Astrocyte of the spinal cord (primary cell): ENCODE measurements around the gene ARPC2.

Experiments
- DNase-seq: peaks from one replicate; pipeline ENCODE4 v3.0.0; 2011; ENCODE audit warnings: low read depth, low spot score
- H3K4me3 ChIP-seq: 2 replicates; pipeline ENCODE4 v1.5.1; 2011; ENCODE audit warnings: low read depth, mild to moderate bottlenecking, low read length, moderate library complexity
- in situ Hi-C: cut with HindIII; loops from 2 replicates; pipeline ENCODE4 v1.10.0; 2017; ENCODE audit warnings: low sequenced_read_pairs
- TF ChIP-seq, protein P1 (sequence below): IDR thresholded peaks from 2 replicates; pipeline ENCODE4 v1.5.1; 2012; ENCODE audit warnings: low read depth, mild to moderate bottlenecking, low read length, inconsistent platforms

ARPC2 gene

DNA sequence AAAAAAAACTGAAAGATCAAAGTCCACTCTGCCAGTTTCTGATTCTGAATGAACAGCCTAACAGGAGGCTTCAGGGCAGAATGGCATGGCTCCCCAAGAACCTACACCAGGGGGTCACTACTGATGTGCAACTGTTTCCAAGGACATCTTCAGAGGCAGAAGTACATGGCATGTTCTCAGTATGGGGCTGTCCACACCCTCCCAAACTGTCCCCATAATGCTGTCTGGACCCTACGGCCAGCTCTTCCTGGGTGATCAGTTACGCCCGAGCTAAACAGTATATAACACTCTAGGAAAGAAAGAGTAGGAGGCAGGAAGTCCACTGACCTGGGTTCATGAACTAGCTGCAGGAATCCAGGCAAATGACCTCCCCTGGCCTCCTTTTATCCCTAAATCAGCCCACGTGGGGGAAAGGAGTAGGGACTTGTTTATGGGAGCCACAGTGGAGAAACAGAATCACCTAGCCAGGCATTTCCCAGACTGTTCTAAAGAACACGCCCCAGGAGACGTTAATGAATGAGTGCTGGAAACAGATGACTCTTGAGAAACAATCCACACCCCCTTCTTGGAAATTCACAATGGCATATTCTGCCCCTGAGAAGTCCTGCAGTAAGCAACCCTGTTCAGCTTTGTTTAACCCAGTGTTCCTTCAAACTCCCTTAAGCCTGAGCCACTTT lies 72.8 kb downstream of the ARPC2 start:
- DNase-seq: peak; percentile 30
- TF ChIP-seq, protein P1, sequence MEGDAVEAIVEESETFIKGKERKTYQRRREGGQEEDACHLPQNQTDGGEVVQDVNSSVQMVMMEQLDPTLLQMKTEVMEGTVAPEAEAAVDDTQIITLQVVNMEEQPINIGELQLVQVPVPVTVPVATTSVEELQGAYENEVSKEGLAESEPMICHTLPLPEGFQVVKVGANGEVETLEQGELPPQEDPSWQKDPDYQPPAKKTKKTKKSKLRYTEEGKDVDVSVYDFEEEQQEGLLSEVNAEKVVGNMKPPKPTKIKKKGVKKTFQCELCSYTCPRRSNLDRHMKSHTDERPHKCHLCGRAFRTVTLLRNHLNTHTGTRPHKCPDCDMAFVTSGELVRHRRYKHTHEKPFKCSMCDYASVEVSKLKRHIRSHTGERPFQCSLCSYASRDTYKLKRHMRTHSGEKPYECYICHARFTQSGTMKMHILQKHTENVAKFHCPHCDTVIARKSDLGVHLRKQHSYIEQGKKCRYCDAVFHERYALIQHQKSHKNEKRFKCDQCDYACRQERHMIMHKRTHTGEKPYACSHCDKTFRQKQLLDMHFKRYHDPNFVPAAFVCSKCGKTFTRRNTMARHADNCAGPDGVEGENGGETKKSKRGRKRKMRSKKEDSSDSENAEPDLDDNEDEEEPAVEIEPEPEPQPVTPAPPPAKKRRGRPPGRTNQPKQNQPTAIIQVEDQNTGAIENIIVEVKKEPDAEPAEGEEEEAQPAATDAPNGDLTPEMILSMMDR: no peak

DNA sequence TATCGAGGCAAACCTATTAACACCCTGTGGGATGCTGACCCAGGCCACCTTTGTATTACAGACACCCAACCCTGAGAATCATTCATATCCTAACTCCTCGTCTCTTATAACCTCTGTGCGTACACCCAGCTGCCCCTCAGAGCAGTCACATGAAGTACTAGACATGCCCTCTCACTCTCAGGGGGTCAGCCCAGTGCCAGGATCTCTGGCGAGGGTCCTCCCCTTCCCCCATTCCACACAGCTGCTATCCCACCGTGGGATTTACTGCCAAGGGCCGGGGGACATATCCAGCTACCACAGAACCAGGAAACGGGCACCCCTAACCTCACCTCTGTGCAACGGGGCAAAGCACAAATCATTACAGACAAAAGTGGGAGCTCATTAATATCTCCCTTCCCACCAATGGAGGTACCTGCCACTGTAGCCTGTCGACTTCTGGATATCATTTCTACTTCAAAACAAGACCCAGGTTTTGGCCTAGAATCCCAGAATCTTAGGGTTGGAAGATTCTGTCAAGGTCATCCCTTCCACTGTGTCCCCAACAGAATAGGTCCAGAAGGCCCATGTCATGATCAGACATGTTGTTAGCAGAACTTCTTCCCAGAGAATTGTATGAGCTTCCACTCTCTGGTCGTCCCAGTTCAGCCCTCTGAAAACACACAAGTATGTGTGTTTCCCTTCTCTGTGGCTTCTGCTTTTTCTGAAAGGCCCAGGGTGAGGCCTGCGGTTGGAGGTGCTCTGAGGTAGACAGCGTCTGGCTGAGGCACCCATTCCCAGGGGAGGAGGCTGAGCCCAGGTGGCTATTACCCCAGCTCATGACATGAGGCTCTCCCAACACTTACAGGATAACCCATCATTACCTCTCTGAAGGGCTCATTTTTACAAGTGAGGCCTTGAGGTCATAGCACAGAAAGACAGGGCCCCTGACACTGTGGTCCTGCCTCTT lies 73.6 kb downstream of the ARPC2 start:
- TF ChIP-seq, protein P1: no peak
- in situ Hi-C loops: no loop called here
- no peak for DNase-seq
- peak overlapping the region; percentile 77 for H3K4me3 ChIP-seq

More for the DNA sequence above, 72.8 kb downstream of the ARPC2 start:
- in situ Hi-C loops: no loop called here
- H3K4me3 ChIP-seq: no peak overlapping the region

DNA sequence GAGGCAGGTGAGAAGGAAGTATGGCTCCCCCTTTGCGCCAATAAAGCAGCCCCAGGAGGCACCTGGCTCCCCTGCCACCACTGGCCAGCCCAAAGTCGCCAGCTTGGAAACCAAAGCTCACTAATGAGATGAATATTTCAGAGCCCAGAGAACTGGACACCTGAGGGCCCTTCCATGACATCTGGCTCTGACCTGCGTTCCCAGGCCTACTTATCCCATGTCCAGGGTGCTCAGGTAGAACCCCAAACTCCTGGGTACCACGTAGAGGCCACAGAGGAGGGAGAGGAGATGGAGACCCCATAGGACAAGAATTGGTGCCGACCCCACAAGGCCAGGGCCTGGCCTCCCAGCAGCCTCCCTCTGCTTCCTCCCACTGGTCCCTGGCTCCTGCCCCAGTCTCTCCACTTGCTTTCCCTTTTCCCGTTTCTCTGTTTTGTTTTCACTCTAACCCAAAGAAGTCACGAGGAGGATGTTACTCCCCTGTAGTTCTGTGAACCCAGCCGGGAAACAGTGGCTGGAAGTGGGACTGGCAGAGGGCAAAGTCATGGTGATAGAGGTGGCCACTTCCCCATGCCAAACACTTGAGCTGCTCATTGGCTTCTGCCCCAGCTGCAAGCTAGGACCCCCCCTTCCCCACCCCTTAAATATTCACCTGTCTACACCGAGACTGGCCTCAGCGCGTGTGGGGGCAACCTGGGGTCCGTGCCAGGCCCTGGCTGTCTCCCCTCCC lies 74.5 kb downstream of the ARPC2 start:
- in situ Hi-C loops: no loop called here
- TF ChIP-seq, protein P1: no peak
- DNase-seq: no peak
- H3K4me3 ChIP-seq: peak overlapping the region; percentile 77

DNA sequence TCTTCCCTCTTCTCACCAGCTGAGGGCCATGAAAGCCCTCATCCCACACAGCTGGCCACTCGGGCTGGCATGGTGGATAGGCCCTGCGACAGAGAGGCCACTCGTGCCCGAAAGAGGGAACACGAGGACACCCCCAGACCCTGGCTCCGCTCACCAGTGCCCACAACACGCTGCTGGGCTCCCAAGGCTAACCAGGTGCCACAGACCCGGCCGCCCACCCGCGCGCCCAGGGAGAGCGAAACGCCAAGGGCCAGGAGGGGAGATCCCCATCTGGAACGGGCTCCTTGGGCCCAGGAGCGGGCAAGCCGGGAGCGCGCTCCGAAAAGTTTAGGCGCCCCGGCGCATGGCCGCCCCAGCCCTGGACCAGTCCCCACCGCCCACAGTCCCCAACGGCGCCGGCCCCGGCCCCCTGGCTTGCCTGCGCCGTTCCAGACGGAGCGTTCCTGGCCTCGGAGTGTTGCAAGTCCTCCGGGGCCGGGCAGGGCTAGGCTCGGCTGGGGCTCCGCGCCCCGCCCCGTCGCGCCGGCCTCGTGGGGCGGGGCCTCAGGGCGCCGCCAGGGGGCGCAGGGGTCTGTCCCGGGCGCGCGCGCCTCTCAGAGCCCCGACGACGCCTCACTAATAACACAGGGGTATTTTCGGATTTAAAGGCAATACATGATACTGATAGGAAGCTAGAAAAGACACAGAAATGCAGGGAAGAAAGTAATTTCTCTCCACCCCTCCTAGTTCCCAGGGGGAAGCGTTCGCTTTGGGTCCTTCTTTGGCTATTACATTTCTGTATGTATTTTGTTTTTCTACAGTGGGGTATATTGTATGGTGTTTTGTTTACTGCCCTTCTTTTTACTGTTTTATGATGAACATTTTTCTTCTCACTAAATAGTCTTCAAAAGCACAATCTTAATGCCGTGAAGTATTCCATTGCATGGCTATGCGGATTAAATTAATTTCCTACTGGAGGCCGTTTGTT lies 75.3 kb downstream of the ARPC2 start, which contains the start of gene TMBIM1:
TMBIM1 (minus strand) TSS at position 456 of the 967 bp plus-strand sequence. CDS start 10,362 bp downstream, outside the sequence.
- in situ Hi-C loops: no loop called here
- peak; percentile 59 for DNase-seq
- peak within 1 kb of the TSS; percentile 77 for H3K4me3 ChIP-seq
- TF ChIP-seq, protein P1: peak; percentile 54

DNA sequence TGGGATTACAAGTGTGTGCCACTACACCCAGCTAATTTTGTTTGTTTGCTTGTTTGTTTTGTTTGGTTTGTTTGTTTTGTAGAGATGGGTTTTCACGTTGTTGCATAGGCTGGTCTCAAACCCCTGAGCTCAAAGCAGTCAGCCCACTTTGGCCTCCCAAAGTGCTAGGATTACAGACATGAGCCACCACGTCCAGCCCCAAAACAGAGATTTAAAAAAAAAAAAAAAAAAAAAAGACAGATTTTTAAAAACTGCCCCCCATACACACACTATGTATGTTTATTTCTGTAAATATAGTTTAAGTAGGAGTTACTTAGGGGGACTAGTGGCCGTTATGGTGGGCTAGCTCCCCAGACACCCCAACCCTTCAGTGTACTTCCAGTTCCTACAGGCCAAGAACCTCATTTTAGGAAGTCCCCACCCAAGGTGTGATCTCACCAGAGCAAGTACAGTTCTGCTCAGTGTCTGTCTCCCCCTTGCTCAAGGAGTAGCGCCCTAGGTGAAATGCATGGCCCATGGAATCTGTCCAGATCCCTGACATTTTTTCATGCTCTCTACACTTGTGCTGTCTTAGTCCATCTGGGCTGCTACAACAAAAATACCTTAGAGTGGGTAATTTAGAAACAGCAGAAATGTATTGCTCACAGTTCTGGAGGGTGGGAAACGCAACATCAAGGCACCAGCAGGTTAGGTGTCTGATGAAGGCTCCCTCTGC lies 76.9 kb downstream of the ARPC2 start:
- in situ Hi-C loops: no loop called here
- TF ChIP-seq, protein P1: no peak
- no peak for DNase-seq
- no peak overlapping the region for H3K4me3 ChIP-seq
